HepG2 (cell line): ENCODE measurements around the gene SLC43A1. TPM values are rescaled to one million over a fixed set of nuclear protein-coding genes. Genes with fewer than 3 reads are reported as not detected.

Experiments
- ATAC-seq: fragments of 200-7000 bp; cut with Tn5 transposase; 3 replicates; pipeline ENCODE4 v1.9.1; 2020; ENCODE audit warnings: mild to moderate bottlenecking, moderate library complexity
- BruUV-seq: library from RNA; stranded (reverse); fragments of 400-500 nt; replicated peaks from 2 replicates; lab custom pipeline; 2021; lab: Mats Ljungman, UMichigan
- CTCF ChIA-PET: fragments of 300-600 bp; formaldehyde crosslinking; extraction: SDS; loops from one replicate; lab custom pipeline; 2021; ENCODE audit warnings: low total read pairs, inconsistent platforms, low intra/inter-chr PET ratio; lab: Yijun Ruan, JAX
- POLR2A ChIA-PET: fragments of 350-600 bp; sonication (Branson Sonifier 250); formaldehyde crosslinking; loops from one replicate; lab custom pipeline; 2020; ENCODE audit warnings: antibody characterized with exemption, inconsistent platforms; lab: Yijun Ruan, JAX
- DNase-seq: peaks from one replicate; pipeline ENCODE4 v3.0.0-alpha.2; 2015; ENCODE audit warnings: low spot score
- FAIRE-seq: peaks from 3 replicates; lab custom pipeline; 2011; peaks lifted over from hg19 to GRCh38; lab: Jason Lieb, UNC
- H2AFZ ChIP-seq: one replicate; pipeline ENCODE4 v1.6.1; 2011; ENCODE audit warnings: low read length, inconsistent platforms
- H3K27ac ChIP-seq: fragments of 300-600 bp; 3 replicates; pipeline ENCODE4 v1.8.0; 2011; ENCODE audit warnings: mixed run types, mild to moderate bottlenecking, mixed read lengths, low read length, inconsistent platforms; ENCODE audit not compliant: insufficient read depth; ENCODE audit errors: extremely low read length
- H3K27me3 ChIP-seq, 2 experiments: fragments of 200-600 bp in 1 of 2; 2 replicates in 1 of 2; 3 replicates in 1 of 2; pipeline versions ENCODE4 v1.6.0 to v1.8.0; 2011; ENCODE audit warnings: low read length in 2 of 2, mild to moderate bottlenecking in 2 of 2, moderate library complexity in 2 of 2, inconsistent platforms in 1 of 2; ENCODE audit not compliant: insufficient read depth in 2 of 2, control insufficient read depth in 1 of 2
- H3K36me3 ChIP-seq, 2 experiments: fragments of 200-600 bp in 1 of 2; replicated peaks in 1 of 2; 2 replicates in 1 of 2; 3 replicates in 1 of 2; pipeline versions ENCODE4 v1.5.1 to v1.8.0; 2011; ENCODE audit warnings: low read length in 2 of 2, inconsistent platforms in 1 of 2; ENCODE audit not compliant: insufficient read depth in 2 of 2, control insufficient read depth in 1 of 2
- H3K4me1 ChIP-seq: 2 replicates; pipeline ENCODE4 v1.5.1; 2012; ENCODE audit warnings: low read length, inconsistent platforms; ENCODE audit not compliant: insufficient read depth
- H3K4me2 ChIP-seq: 2 replicates; pipeline ENCODE4 v1.6.0; 2011; ENCODE audit warnings: low read depth, low read length, inconsistent platforms
- H3K4me3 ChIP-seq, 3 experiments: fragments of 200-600 bp in 1 of 3; sonication (generic), shearing (Covaris generic) in 1 of 3; replicated peaks in 1 of 3; 2 replicates each; pipeline ENCODE4 v1.5.1; 2011 to 2016; ENCODE audit warnings: low read length in 3 of 3, inconsistent platforms in 2 of 3, low read depth in 2 of 3, mild to moderate bottlenecking in 2 of 3, control low read depth in 1 of 3, mixed read lengths in 1 of 3; ENCODE audit not compliant: insufficient read depth in 1 of 3
- H3K79me2 ChIP-seq: one replicate; pipeline ENCODE4 v1.6.1; 2011; ENCODE audit warnings: low read length, inconsistent platforms; ENCODE audit not compliant: insufficient read depth
- H3K9ac ChIP-seq: 2 replicates; pipeline ENCODE4 v1.6.0; 2011; ENCODE audit warnings: mild to moderate bottlenecking, low read depth, low read length, inconsistent platforms; ENCODE audit not compliant: insufficient read depth
- H3K9me3 ChIP-seq: 2 replicates; pipeline ENCODE4 v1.5.1; 2012; ENCODE audit warnings: mild to moderate bottlenecking, low read length
- H4K20me1 ChIP-seq: 2 replicates; pipeline ENCODE4 v1.6.0; 2011; ENCODE audit warnings: inconsistent platforms, mild to moderate bottlenecking, low read length, moderate library complexity; ENCODE audit not compliant: insufficient read depth
- CBX1 ChIP-seq: IDR thresholded peaks from one replicate; pipeline ENCODE4 v1.6.1; 2016; ENCODE audit warnings: antibody characterized with exemption, low read depth
- CHD4 ChIP-seq: fragments of 200-600 bp; sonication (generic); IDR thresholded peaks from 2 replicates; pipeline ENCODE4 v1.7.0; 2017; ENCODE audit warnings: mild to moderate bottlenecking, low read length, borderline replicate concordance
- CREM ChIP-seq, 2 experiments: sonication (generic) in 1 of 2; formaldehyde crosslinking in 1 of 2; IDR thresholded peaks; 2 replicates each; pipeline versions ENCODE4 v1.4.0 to v1.6.1; 2016 to 2020; ENCODE audit warnings: antibody characterized with exemption in 1 of 2, mild to moderate bottlenecking in 1 of 2, missing genetic modification reagents in 1 of 2
- FOSL2 ChIP-seq: sonication (generic); formaldehyde crosslinking; IDR thresholded peaks from 2 replicates; pipeline ENCODE4 v1.4.0; 2020; ENCODE audit warnings: missing genetic modification reagents
- GATAD2A ChIP-seq: IDR thresholded peaks from 2 replicates; pipeline ENCODE4 v1.6.1; 2016
- GPN1 ChIP-seq: sonication (generic); formaldehyde crosslinking; IDR thresholded peaks from 2 replicates; pipeline ENCODE4 v1.5.1; 2020; ENCODE audit warnings: missing genetic modification reagents, borderline replicate concordance
- IRX3 ChIP-seq: sonication (generic); formaldehyde crosslinking; IDR thresholded peaks from 2 replicates; pipeline ENCODE4 v1.8.1; 2023; ENCODE audit warnings: mild to moderate bottlenecking, low read depth, missing genetic modification reagents, borderline replicate concordance
- MAFF ChIP-seq: IDR thresholded peaks from 2 replicates; pipeline ENCODE4 v1.6.1; 2011; ENCODE audit warnings: low read depth, low read length, improper control_type of control experiment
- MAFG ChIP-seq: sonication (generic); formaldehyde crosslinking; IDR thresholded peaks from 2 replicates; pipeline ENCODE4 v1.5.1; 2020; ENCODE audit warnings: mild to moderate bottlenecking, missing genetic modification reagents
- MAFK ChIP-seq, 2 experiments: IDR thresholded peaks in 1 of 2; conservative IDR thresholded peaks in 1 of 2; 2 replicates each; pipeline ENCODE4 v1.6.1; 2011; ENCODE audit warnings: improper control_type of control experiment in 2 of 2, low read length in 2 of 2
- MTA1 ChIP-seq: sonication (generic); formaldehyde crosslinking; IDR thresholded peaks from 2 replicates; pipeline ENCODE4 v1.4.0; 2020; ENCODE audit warnings: missing genetic modification reagents, mild to moderate bottlenecking, borderline replicate concordance
- NFE2 ChIP-seq: sonication (generic); formaldehyde crosslinking; IDR thresholded peaks from 2 replicates; pipeline ENCODE4 v1.4.0; 2020; ENCODE audit warnings: missing genetic modification reagents
- NFE2L2 ChIP-seq: fragments of 150-350 bp; IDR thresholded peaks from 2 replicates; pipeline ENCODE4 v1.6.1; 2014; ENCODE audit warnings: low read length
- RBAK ChIP-seq: sonication (generic); formaldehyde crosslinking; IDR thresholded peaks from 2 replicates; pipeline ENCODE4 v1.5.1; 2020; ENCODE audit warnings: mild to moderate bottlenecking, missing genetic modification reagents
- SETDB1 ChIP-seq: sonication (generic); formaldehyde crosslinking; IDR thresholded peaks from 2 replicates; pipeline ENCODE4 v1.5.1; 2020; ENCODE audit warnings: missing genetic modification reagents, mild to moderate bottlenecking, borderline replicate concordance
- ZBTB8A ChIP-seq: sonication (generic); formaldehyde crosslinking; IDR thresholded peaks from 2 replicates; pipeline ENCODE4 v1.4.0; 2020; ENCODE audit warnings: mild to moderate bottlenecking, low read depth, missing genetic modification reagents, borderline replicate concordance
- ZHX1 ChIP-seq: sonication (generic); formaldehyde crosslinking; IDR thresholded peaks from 2 replicates; pipeline ENCODE4 v1.8.1; 2022; ENCODE audit warnings: low read depth, mild to moderate bottlenecking, missing genetic modification reagents
- ZNF225 ChIP-seq: sonication (generic); formaldehyde crosslinking; IDR thresholded peaks from 2 replicates; pipeline ENCODE4 v1.4.0; 2020; ENCODE audit warnings: mild to moderate bottlenecking, missing genetic modification reagents
- ZNF574 ChIP-seq: sonication (generic); formaldehyde crosslinking; IDR thresholded peaks from 2 replicates; pipeline ENCODE4 v1.4.0; 2020; ENCODE audit warnings: missing genetic modification reagents
- ZNF652 ChIP-seq: IDR thresholded peaks from 2 replicates; pipeline ENCODE4 v1.6.1; 2016; ENCODE audit warnings: low read depth, borderline replicate concordance
- WGBS: methylation state at CpG from one replicate; pipeline ENCODE4 v1.1.6; 2017; ENCODE audit warnings: low lambda C conversion rate; 5-methylcytosine and 5-hydroxymethylcytosine counted together
- in situ Hi-C: cut with HindIII; loops from 2 replicates; pipeline ENCODE4 v1.10.0; 2017; ENCODE audit warnings: low pct_unique_long_range_greater_than_20kb; ENCODE audit not compliant: extremely low pct_ligation_motif_present
- intact Hi-C: fragments of 100-400 bp; cut with micrococcal nuclease; formaldehyde crosslinking; loops from one replicate; pipeline ENCODE4 v1.10.0; 2022; ENCODE audit not compliant: unreplicated experiment
- polyA plus RNA-seq, 8 experiments: library from polyadenylated mRNA; depleted of rRNA in 3 of 8; stranded (reverse) in 7 of 8; unstranded in 1 of 8; fragments of >200 nt; fragmentation: Illumina TruSeq in 4 of 8; extraction: Trizol in 4 of 8; gene quantifications; 2 replicates each; pipeline versions ENCODE4 v1.2.1 to v1.2.3, GENCODE V29; 2011 to 2016; ENCODE audit warnings: low read depth in 4 of 8, missing spikeins in 1 of 8, mixed read lengths in 1 of 8; ENCODE audit not compliant: insufficient read depth in 1 of 8
- total RNA-seq, 5 experiments: library from RNA; depleted of rRNA; stranded (reverse); fragments of >200 nt; fragmentation: Illumina TruSeq; extraction: Trizol; gene quantifications; 2 replicates each; pipeline ENCODE4 v1.2.3, GENCODE V29; 2016; ENCODE audit warnings: low read depth in 1 of 5

Gene SLC43A1
- total and polyA plus RNA-seq, 2 of the 13 experiments (the other 11 are each of a cell fraction or from before 2014, with no cell fraction given) = 72.3 to 87.6 TPM

- peak overlapping the region; percentile 57 to 75 (median 66); a peak in 5 of 6 replicates for H3K4me3 ChIP-seq
- no peak for FAIRE-seq
- H3K27ac ChIP-seq = no peak overlapping the region
- no peaks in the 10 kb centered on the region for H3K9me3 ChIP-seq
- peak; percentile 16 for ATAC-seq
- in situ Hi-C loops (loop anchor here (5.0 to 10.0 kb wide), 2 partner anchors 111 to 187 kb away; partner anchors contain the start of gene YPEL4), intact Hi-C loops (no loop called here)
- WGBS = 0% methylated on average over 4 of the region's 16 CpGs
- peaks cover 69% of the 10 kb centered on the region for H3K4me1 ChIP-seq
- no peak overlapping the region for H2AFZ ChIP-seq
- ChIA-PET POLR2A (interaction anchor here (0.8 to 3.6 kb wide), 14 partner anchors 9 to 321 kb away, joined by 3 to 13 read pairs (median 4); partner anchors contain the start of gene SLC43A1), CTCF (interaction anchor here (1.2 to 3.9 kb wide), 7 partner anchors 22 to 187 kb away, joined by 3 to 26 read pairs (median 4); no protein-coding TSS in a partner anchor)
- no TSS peak for BruUV-seq
- peak overlapping the region; percentile 96 for H3K4me2 ChIP-seq
- no peaks in the 10 kb centered on the region for H3K79me2 ChIP-seq
- no peak for DNase-seq
- peaks cover 3 to 14% of the 10 kb centered on the region in 2 experiments; a peak in 4 of 5 replicates for H3K27me3 ChIP-seq
- no peaks in the 10 kb centered on the region for H4K20me1 ChIP-seq
- no peaks in the 10 kb centered on the region for H3K36me3 ChIP-seq
- peak overlapping the region; percentile 50; the same call in 1 of the 2 replicates for H3K9ac ChIP-seq
- TF ChIP-seq CBX1 (no peak), MAFF (peak; percentile 40; the same call in 1 of the 2 replicates), MTA1 (CRISPR knock-in tag) (0 out of 2 replicates have a peak, but pooled peaks have one; percentile 25), ZNF652 (peak; percentile 13; the same call in 1 of the 2 replicates), SETDB1 (CRISPR knock-in tag) (no peak), MAFG (CRISPR knock-in tag) (peak; percentile 68; the same call in 1 of the 2 replicates), IRX3 (CRISPR knock-in tag) (no peak), RBAK (CRISPR knock-in tag) (no peak), ZBTB8A (CRISPR knock-in tag) (no peak), CREM (IDR thresholded peaks at IDR 0.05) (no peak), CREM (CRISPR knock-in tag; IDR thresholded peaks at IDR 0.05) (no peak), MAFK (conservative IDR thresholded peaks at IDR 0.05 in 1 of 2, IDR thresholded peaks at IDR 0.05 in 1 of 2; ENCODE audit: low read length in 2 of 2) (peak; percentile 35 to 67), ZHX1 (CRISPR knock-in tag) (no peak), GPN1 (CRISPR knock-in tag) (no peak), GATAD2A (CRISPR knock-in tag) (no peak), NFE2 (CRISPR knock-in tag) (peak; percentile 65; the same call in 1 of the 2 replicates), ZNF574 (CRISPR knock-in tag) (no peak), NFE2L2 (peak; percentile 89), ZNF225 (CRISPR knock-in tag) (no peak), CHD4 (peak; percentile 45; the same call in 1 of the 2 replicates), FOSL2 (CRISPR knock-in tag) (peak; percentile 69)
Observed at GRCh38 chr11:57458060-57458409, 57.5 kb downstream of the SLC43A1 start.
